OCI-LY7 (cell line): ENCODE results near the gene VSX1. TPM values are rescaled to one million over a fixed set of nuclear protein-coding genes. Genes with fewer than 3 reads are reported as not detected.

ENCODE experiments used
- BruUV-seq: library from RNA; stranded (reverse); fragments of 400-500 nt; replicated peaks from 2 replicates; lab custom pipeline; 2021; lab: Mats Ljungman, UMichigan
- CTCF ChIA-PET: fragments of 300-600 bp; sonication (Branson Sonifier 250); formaldehyde crosslinking; loops from one replicate; lab custom pipeline; 2022; ENCODE audit warnings: antibody characterized with exemption; ENCODE audit not compliant: unreplicated experiment; lab: Charles Lee
- POLR2A ChIA-PET: fragments of 300-600 bp; sonication (Branson Sonifier 250); formaldehyde crosslinking; loops from one replicate; lab custom pipeline; 2022; ENCODE audit warnings: antibody characterized with exemption; lab: Charles Lee
- DNase-seq: peaks from one replicate; pipeline ENCODE4 v3.0.0-alpha.2; 2015; ENCODE audit warnings: low spot score
- H2AFZ ChIP-seq: fragments of 200-600 bp; sonication (generic), shearing (Covaris generic); 2 replicates; pipeline ENCODE4 v1.6.1; 2014; ENCODE audit warnings: mild to moderate bottlenecking, antibody characterized with exemption, low read length, moderate library complexity
- H3K27ac ChIP-seq: fragments of 200-600 bp; sonication (generic); 2 replicates; pipeline ENCODE4 v1.5.1; 2014; ENCODE audit warnings: mixed run types, low read depth, mild to moderate bottlenecking, moderate library complexity, low read length, inconsistent platforms; ENCODE audit not compliant: poor library complexity, severe bottlenecking
- H3K36me3 ChIP-seq: fragments of 200-600 bp; sonication (generic); 2 replicates; pipeline ENCODE4 v1.6.1; 2014; ENCODE audit warnings: mild to moderate bottlenecking, antibody characterized with exemption, low read length, moderate library complexity, mixed read lengths; ENCODE audit not compliant: insufficient read depth
- H3K4me1 ChIP-seq: fragments of 200-600 bp; sonication (generic); 2 replicates; pipeline ENCODE4 v1.5.1; 2014; ENCODE audit warnings: mild to moderate bottlenecking, low read length; ENCODE audit not compliant: insufficient read depth, poor library complexity, severe bottlenecking
- H3K4me2 ChIP-seq: fragments of 200-600 bp; sonication (generic); 2 replicates; pipeline ENCODE4 v1.6.1; 2014; ENCODE audit warnings: mild to moderate bottlenecking, low read length
- H3K4me3 ChIP-seq: fragments of 200-600 bp; sonication (generic); 2 replicates; pipeline ENCODE4 v1.5.1; 2014; ENCODE audit warnings: mild to moderate bottlenecking, low read depth, low read length; ENCODE audit not compliant: poor library complexity, severe bottlenecking
- H3K79me2 ChIP-seq: fragments of 200-600 bp; sonication (generic); 2 replicates; pipeline ENCODE4 v1.6.1; 2016; ENCODE audit warnings: low read depth, mild to moderate bottlenecking, low read length, moderate library complexity, mixed read lengths; ENCODE audit not compliant: insufficient read depth
- H3K9me2 ChIP-seq: fragments of 200-600 bp; sonication (generic); 2 replicates; pipeline ENCODE4 v1.6.1; 2016; ENCODE audit warnings: mild to moderate bottlenecking, low read length, mixed read lengths; ENCODE audit not compliant: insufficient read depth
- H3K9me3 ChIP-seq: fragments of 200-600 bp; sonication (generic); 2 replicates; pipeline ENCODE4 v1.6.1; 2014; ENCODE audit warnings: mild to moderate bottlenecking, mixed run types, low read length, mixed read lengths
- H4K20me1 ChIP-seq: fragments of 200-600 bp; sonication (generic); 2 replicates; pipeline ENCODE4 v1.6.1; 2014; ENCODE audit warnings: mild to moderate bottlenecking, antibody characterized with exemption, low read length, moderate library complexity, mixed read lengths; ENCODE audit not compliant: insufficient read depth
- CTCF ChIP-seq: fragments of 200-600 bp; sonication (generic); conservative IDR thresholded peaks from 2 replicates; pipeline ENCODE4 v1.5.1; 2014; ENCODE audit warnings: mild to moderate bottlenecking, antibody characterized with exemption, low read length, moderate library complexity, mixed read lengths
- EZH2phosphoT487 ChIP-seq: fragments of 200-600 bp; sonication (generic); IDR thresholded peaks from 2 replicates; pipeline ENCODE4 v1.6.1; 2018; ENCODE audit warnings: low read depth, borderline replicate concordance, mild to moderate bottlenecking, mixed run types, antibody characterized with exemption, low read length, moderate library complexity, mixed read lengths
- intact Hi-C: fragments of 100-400 bp; cut with micrococcal nuclease; formaldehyde crosslinking; loops from one replicate; pipeline ENCODE4 v1.10.0; 2022; ENCODE audit not compliant: unreplicated experiment
- total RNA-seq, 2 experiments: library from RNA; depleted of rRNA in 1 of 2; stranded (reverse); fragments of >200 nt in 1 of 2; shearing (Covaris generic) in 1 of 2; gene quantifications; 2 replicates each; pipeline ENCODE4 v1.2.3, GENCODE V29; 2014 to 2022

The VSX1 gene
- total RNA-seq, 2 experiments from 2014 or later, result not detected

DNA sequence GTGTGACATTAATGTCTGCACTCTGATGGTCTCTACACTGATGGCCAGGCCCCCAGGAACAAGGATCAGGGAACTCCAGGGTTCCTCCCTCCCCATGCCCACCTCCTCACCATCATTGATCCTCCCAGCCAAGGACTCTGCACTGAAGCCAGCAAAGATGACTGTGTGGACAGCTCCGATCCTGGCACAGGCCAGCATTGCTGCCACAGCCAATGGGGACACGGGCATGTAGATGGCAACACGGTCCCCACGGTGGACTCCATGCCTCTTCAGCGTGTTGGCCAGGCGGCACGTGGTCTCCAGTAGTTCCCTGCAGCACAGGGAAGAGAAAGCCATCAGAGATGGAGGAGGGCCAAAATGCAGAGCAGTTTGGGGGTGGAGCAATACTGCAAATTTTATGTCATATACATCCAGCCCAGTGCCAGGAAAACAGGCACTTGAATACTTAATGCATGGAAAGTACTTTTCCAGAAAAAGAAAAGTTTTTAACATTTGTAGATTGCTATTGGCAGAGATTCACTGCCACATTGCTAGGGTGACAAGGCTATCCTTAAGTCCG, 51.2 kb downstream of the VSX1 start:
- BruUV-seq, result no TSS peak
- H3K79me2 ChIP-seq, result no peaks in the 10 kb centered on the region
- no peaks in the 10 kb centered on the region for H4K20me1 ChIP-seq
- TF ChIP-seq CTCF (no peak), EZH2phosphoT487 (no peak)
- ChIA-PET CTCF (no interaction called here), POLR2A (no interaction called here)
- no peaks in the 10 kb centered on the region for H3K9me3 ChIP-seq
- intact Hi-C loops, result no loop called here
- no peak overlapping the region for H2AFZ ChIP-seq
- no peak overlapping the region for H3K4me3 ChIP-seq
- H3K4me2 ChIP-seq, result no peak overlapping the region
- peaks cover 5% of the 10 kb centered on the region for H3K4me1 ChIP-seq
- no peaks in the 10 kb centered on the region for H3K36me3 ChIP-seq
- no peak for DNase-seq
- no peak overlapping the region for H3K27ac ChIP-seq
- no peaks in the 10 kb centered on the region for H3K9me2 ChIP-seq

GRCh38 chr20:25030007-25030648, 51.8 kb downstream of the VSX1 start:
- ChIA-PET CTCF (no interaction called here), POLR2A (no interaction called here)
- TF ChIP-seq CTCF, result no peak
- no peak for TF ChIP-seq EZH2phosphoT487
- no peaks in the 10 kb centered on the region for H4K20me1 ChIP-seq
- H3K4me1 ChIP-seq, result no peaks in the 10 kb centered on the region
- no peak overlapping the region for H3K27ac ChIP-seq
- no peaks in the 10 kb centered on the region for H3K79me2 ChIP-seq
- H3K36me3 ChIP-seq, result no peaks in the 10 kb centered on the region
- no TSS peak for BruUV-seq
- no peak overlapping the region for H2AFZ ChIP-seq
- intact Hi-C loops, result no loop called here
- DNase-seq, result no peak
- no peak overlapping the region for H3K4me2 ChIP-seq
- no peaks in the 10 kb centered on the region for H3K9me2 ChIP-seq
- H3K9me3 ChIP-seq, result no peaks in the 10 kb centered on the region
- no peak overlapping the region for H3K4me3 ChIP-seq

GRCh38 chr20:25025986-25026605, 55.8 kb downstream of the VSX1 start:
- POLR2A ChIA-PET, result no interaction called here
- CTCF ChIA-PET, result no interaction called here

More at GRCh38 chr20:25025986-25026605, 55.8 kb downstream of the VSX1 start:
- no peaks in the 10 kb centered on the region for H3K79me2 ChIP-seq
- intact Hi-C loops, result no loop called here
- no peak overlapping the region for H3K4me2 ChIP-seq
- H3K4me1 ChIP-seq, result no peaks in the 10 kb centered on the region
- DNase-seq, result no peak
- no peaks in the 10 kb centered on the region for H3K36me3 ChIP-seq
- no TSS peak for BruUV-seq
- H2AFZ ChIP-seq, result no peak overlapping the region
- no peak for TF ChIP-seq EZH2phosphoT487
- TF ChIP-seq CTCF, result no peak
- no peaks in the 10 kb centered on the region for H3K9me3 ChIP-seq
- no peak overlapping the region for H3K27ac ChIP-seq
- no peak overlapping the region for H3K4me3 ChIP-seq
- no peaks in the 10 kb centered on the region for H3K9me2 ChIP-seq
- no peaks in the 10 kb centered on the region for H4K20me1 ChIP-seq
